H1 (cell line): ENCODE data around the gene GALT.

Experiments used
- BRCA1 ChIP-seq: IDR thresholded peaks from 2 replicates; pipeline ENCODE4 v1.6.1; 2012; ENCODE audit warnings: low read depth, low read length, improper control_type of control experiment
- EP300 ChIP-seq, 2 experiments: IDR thresholded peaks; 1 replicate in 1 of 2; 2 replicates in 1 of 2; pipeline ENCODE4 v1.6.1; 2011 to 2012; ENCODE audit warnings: low read depth in 2 of 2, low read length in 2 of 2, mild to moderate bottlenecking in 2 of 2, borderline replicate concordance in 1 of 2, inconsistent platforms in 1 of 2, moderate library complexity in 1 of 2
- JUND ChIP-seq: IDR thresholded peaks from 2 replicates; pipeline ENCODE4 v1.6.1; 2011; ENCODE audit warnings: mild to moderate bottlenecking, improper control_type of control experiment, low read length
- MAX ChIP-seq: IDR thresholded peaks from 2 replicates; pipeline ENCODE4 v1.6.1; 2012; ENCODE audit warnings: inconsistent platforms
- POLR2AphosphoS5 ChIP-seq: IDR thresholded peaks from 2 replicates; pipeline ENCODE4 v1.6.1; 2011; ENCODE audit warnings: low read depth, low read length
- SUZ12 ChIP-seq: fragments of 200-600 bp; sonication (generic); IDR thresholded peaks from 2 replicates; pipeline ENCODE4 v1.6.1; 2012; ENCODE audit warnings: mild to moderate bottlenecking, inconsistent platforms, low read length, moderate library complexity, mixed read lengths
- TF ChIP-seq, protein P1 (sequence below), 3 experiments: IDR thresholded peaks; 1 replicate in 2 of 3; 2 replicates in 1 of 3; pipeline versions ENCODE4 v1.5.1 to v1.6.1; 2011; ENCODE audit warnings: low read length in 3 of 3, mild to moderate bottlenecking in 3 of 3, inconsistent platforms in 2 of 3, low read depth in 1 of 3, moderate library complexity in 1 of 3; ENCODE audit not compliant: insufficient read depth in 1 of 3; ENCODE audit errors: control extremely low read depth in 1 of 3

- TF ChIP-seq, protein P1, sequence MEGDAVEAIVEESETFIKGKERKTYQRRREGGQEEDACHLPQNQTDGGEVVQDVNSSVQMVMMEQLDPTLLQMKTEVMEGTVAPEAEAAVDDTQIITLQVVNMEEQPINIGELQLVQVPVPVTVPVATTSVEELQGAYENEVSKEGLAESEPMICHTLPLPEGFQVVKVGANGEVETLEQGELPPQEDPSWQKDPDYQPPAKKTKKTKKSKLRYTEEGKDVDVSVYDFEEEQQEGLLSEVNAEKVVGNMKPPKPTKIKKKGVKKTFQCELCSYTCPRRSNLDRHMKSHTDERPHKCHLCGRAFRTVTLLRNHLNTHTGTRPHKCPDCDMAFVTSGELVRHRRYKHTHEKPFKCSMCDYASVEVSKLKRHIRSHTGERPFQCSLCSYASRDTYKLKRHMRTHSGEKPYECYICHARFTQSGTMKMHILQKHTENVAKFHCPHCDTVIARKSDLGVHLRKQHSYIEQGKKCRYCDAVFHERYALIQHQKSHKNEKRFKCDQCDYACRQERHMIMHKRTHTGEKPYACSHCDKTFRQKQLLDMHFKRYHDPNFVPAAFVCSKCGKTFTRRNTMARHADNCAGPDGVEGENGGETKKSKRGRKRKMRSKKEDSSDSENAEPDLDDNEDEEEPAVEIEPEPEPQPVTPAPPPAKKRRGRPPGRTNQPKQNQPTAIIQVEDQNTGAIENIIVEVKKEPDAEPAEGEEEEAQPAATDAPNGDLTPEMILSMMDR (IDR thresholded peaks at IDR 0.05; ENCODE audit: control extremely low read depth in 1 of 3, insufficient read depth in 1 of 3, low read depth in 1 of 3, low read length in 3 of 3): no peak
- TF ChIP-seq EP300 (IDR thresholded peaks at IDR 0.05; ENCODE audit: borderline replicate concordance in 1 of 2, low read depth in 2 of 2, low read length in 2 of 2) (no peak), MAX (no peak), SUZ12 (no peak), POLR2AphosphoS5 (no peak), BRCA1 (no peak), JUND (no peak)
These were observed 47.1 kb downstream of the GALT start for GRCh38 chr9:34693560-34693959.
